Effector memory CD4-positive, alpha-beta T cell (primary cell): ENCODE measurements around the gene ATP8B1.

ENCODE experiments used
- DNase-seq, 3 donors: peaks; one replicate each; pipeline ENCODE4 v3.0.0-alpha.2; 2020
- H3K27ac ChIP-seq: 2 replicates; pipeline ENCODE4 v1.7.0; 2013; ENCODE audit warnings: mild to moderate bottlenecking, low read length, moderate library complexity; ENCODE audit not compliant: insufficient read depth, poor library complexity, severe bottlenecking
- H3K27me3 ChIP-seq: replicated peaks from 2 replicates; pipeline ENCODE4 v1.7.0; 2013; ENCODE audit warnings: mild to moderate bottlenecking, low read length; ENCODE audit not compliant: insufficient read depth, control insufficient read depth, poor library complexity, severe bottlenecking
- H3K36me3 ChIP-seq: 2 replicates; pipeline ENCODE4 v1.7.0; 2013; ENCODE audit warnings: mild to moderate bottlenecking, low read length, moderate library complexity; ENCODE audit not compliant: control insufficient read depth, insufficient read depth
- H3K4me1 ChIP-seq: 2 replicates; pipeline ENCODE4 v1.7.0; 2013; ENCODE audit warnings: low read length, mild to moderate bottlenecking; ENCODE audit not compliant: control insufficient read depth, insufficient read depth, poor library complexity, severe bottlenecking
- H3K4me3 ChIP-seq: 2 replicates; pipeline ENCODE4 v1.7.0; 2013; ENCODE audit warnings: low read length, low read depth, mild to moderate bottlenecking; ENCODE audit not compliant: insufficient read depth, poor library complexity, severe bottlenecking
- H3K9me3 ChIP-seq: 2 replicates; pipeline ENCODE4 v1.7.0; 2013; ENCODE audit warnings: mild to moderate bottlenecking, low read length, moderate library complexity; ENCODE audit not compliant: control insufficient read depth

ATP8B1 gene

GRCh38 chr18:57683470-57683869 lies 119.6 kb downstream of the ATP8B1 start:
- no peak for DNase-seq

GRCh38 chr18:57677262-57678211 lies 125.6 kb downstream of the ATP8B1 start:
- H3K27me3 ChIP-seq, result no peaks in the 10 kb centered on the region
- no peak overlapping the region for H3K27ac ChIP-seq
- H3K4me1 ChIP-seq, result no peaks in the 10 kb centered on the region
- DNase-seq, result no peak
- no peaks in the 10 kb centered on the region for H3K9me3 ChIP-seq
- no peak overlapping the region for H3K4me3 ChIP-seq
- H3K36me3 ChIP-seq, result no peaks in the 10 kb centered on the region

More at GRCh38 chr18:57683470-57683869, 119.6 kb downstream of the ATP8B1 start:
- Histone ChIP-seq H3K4me1 (no peaks in the 10 kb centered on the region), H3K9me3 (no peaks in the 10 kb centered on the region), H3K27ac (no peak overlapping the region), H3K4me3 (no peak overlapping the region), H3K36me3 (no peaks in the 10 kb centered on the region), H3K27me3 (no peaks in the 10 kb centered on the region)

- H3K9me3 ChIP-seq, result no peaks in the 10 kb centered on the region
These were observed 128.2 kb downstream of the ATP8B1 start for GRCh38 chr18:57674891-57675290.

GRCh38 chr18:57670046-57670445 lies 133.1 kb downstream of the ATP8B1 start:
- no peak overlapping the region for H3K27ac ChIP-seq
- no peaks in the 10 kb centered on the region for H3K36me3 ChIP-seq
- H3K27me3 ChIP-seq, result no peaks in the 10 kb centered on the region
- no peaks in the 10 kb centered on the region for H3K4me1 ChIP-seq
- DNase-seq, result no peak
- H3K4me3 ChIP-seq, result no peak overlapping the region
- H3K9me3 ChIP-seq, result no peaks in the 10 kb centered on the region

More at GRCh38 chr18:57674891-57675290, 128.2 kb downstream of the ATP8B1 start:
- H3K27me3 ChIP-seq, result no peaks in the 10 kb centered on the region
- no peak overlapping the region for H3K4me3 ChIP-seq
- no peaks in the 10 kb centered on the region for H3K36me3 ChIP-seq
- DNase-seq, result no peak
- H3K4me1 ChIP-seq, result no peaks in the 10 kb centered on the region
- H3K27ac ChIP-seq, result no peak overlapping the region

GRCh38 chr18:57668021-57668420 lies 135.1 kb downstream of the ATP8B1 start:
- no peak overlapping the region for H3K4me3 ChIP-seq
- H3K4me1 ChIP-seq, result no peaks in the 10 kb centered on the region
- H3K9me3 ChIP-seq, result no peaks in the 10 kb centered on the region
- H3K36me3 ChIP-seq, result no peaks in the 10 kb centered on the region
- H3K27me3 ChIP-seq, result no peaks in the 10 kb centered on the region
- H3K27ac ChIP-seq, result no peak overlapping the region
- no peak for DNase-seq

- Histone ChIP-seq H3K27me3 (no peaks in the 10 kb centered on the region), H3K27ac (no peak overlapping the region), H3K9me3 (no peaks in the 10 kb centered on the region), H3K4me1 (no peaks in the 10 kb centered on the region), H3K36me3 (no peaks in the 10 kb centered on the region), H3K4me3 (no peak overlapping the region)
- no peak for DNase-seq
These were observed 136.2 kb downstream of the ATP8B1 start for GRCh38 chr18:57666818-57667497.

GRCh38 chr18:57664568-57665165 lies 138.4 kb downstream of the ATP8B1 start:
- Histone ChIP-seq H3K4me3 (no peak overlapping the region), H3K36me3 (no peaks in the 10 kb centered on the region), H3K4me1 (no peaks in the 10 kb centered on the region), H3K9me3 (no peaks in the 10 kb centered on the region), H3K27me3 (no peaks in the 10 kb centered on the region), H3K27ac (no peak overlapping the region)
- DNase-seq, result no peak

GRCh38 chr18:57660961-57661360 lies 142.2 kb downstream of the ATP8B1 start:
- no peak overlapping the region for H3K27ac ChIP-seq
- no peak overlapping the region for H3K4me3 ChIP-seq
- DNase-seq, result no peak
- H3K4me1 ChIP-seq, result no peaks in the 10 kb centered on the region
- no peaks in the 10 kb centered on the region for H3K36me3 ChIP-seq
- H3K27me3 ChIP-seq, result no peaks in the 10 kb centered on the region
- no peaks in the 10 kb centered on the region for H3K9me3 ChIP-seq

- Histone ChIP-seq H3K36me3 (no peaks in the 10 kb centered on the region), H3K9me3 (no peaks in the 10 kb centered on the region), H3K27ac (no peak overlapping the region), H3K27me3 (no peaks in the 10 kb centered on the region), H3K4me3 (no peak overlapping the region), H3K4me1 (no peaks in the 10 kb centered on the region)
- DNase-seq, result no peak
These were observed 143.5 kb downstream of the ATP8B1 start for GRCh38 chr18:57659460-57660102.
